SK-N-SH (cell line): ENCODE data around the gene CPEB3.

Experiments used
- CTCF ChIP-seq: fragments of 200-600 bp; sonication (generic); IDR thresholded peaks from 2 replicates; pipeline ENCODE4 v1.6.1; 2017; ENCODE audit warnings: antibody characterized with exemption, mild to moderate bottlenecking, moderate library complexity
- EZH2phosphoT487 ChIP-seq: fragments of 200-600 bp; sonication (generic); IDR thresholded peaks from 2 replicates; pipeline ENCODE4 v1.6.1; 2017; ENCODE audit warnings: low read depth, mixed run types, mild to moderate bottlenecking, antibody characterized with exemption, moderate library complexity, borderline replicate concordance
- MAX ChIP-seq: IDR thresholded peaks from 2 replicates; pipeline ENCODE4 v1.4.0; 2012; ENCODE audit warnings: low read depth
- POLR2AphosphoS5 ChIP-seq: IDR thresholded peaks from 2 replicates; pipeline ENCODE4 v1.6.1; 2012; ENCODE audit warnings: low read depth, low read length
- RCOR1 ChIP-seq: fragments of 150-350 bp; IDR thresholded peaks from 2 replicates; pipeline ENCODE4 v1.6.1; 2017; ENCODE audit warnings: antibody characterized with exemption, low read length
- SIN3A ChIP-seq: IDR thresholded peaks from 2 replicates; pipeline ENCODE4 v1.6.1; 2012; ENCODE audit warnings: low read depth, mild to moderate bottlenecking, low read length, moderate library complexity, borderline replicate concordance
- SMC3 ChIP-seq: IDR thresholded peaks from 2 replicates; pipeline ENCODE4 v1.6.1; 2012; ENCODE audit warnings: low read depth, low read length, improper control_type of control experiment
- USF1 ChIP-seq: IDR thresholded peaks from 2 replicates; pipeline ENCODE4 v1.4.0; 2012; ENCODE audit warnings: low read depth, borderline replicate concordance
- YY1 ChIP-seq: IDR thresholded peaks from 2 replicates; pipeline ENCODE4 v1.4.0; 2012; ENCODE audit warnings: low read depth, mild to moderate bottlenecking

- TF ChIP-seq POLR2AphosphoS5 = no peak
- no peak for TF ChIP-seq CTCF
- no peak for TF ChIP-seq SMC3
- no peak for TF ChIP-seq SIN3A
- TF ChIP-seq YY1 = no peak
- TF ChIP-seq USF1 = no peak
- TF ChIP-seq MAX = no peak
- no peak for TF ChIP-seq RCOR1
- no peak for TF ChIP-seq EZH2phosphoT487
These were observed 113.3 kb downstream of the CPEB3 start for GRCh38 chr10:92177546-92177945.
